PC-3 (cell line): ENCODE results near the gene AEN. TPM values are rescaled to one million over a fixed set of nuclear protein-coding genes. Genes with fewer than 3 reads are reported as not detected.
"Not testable (repeated sequence)": the region's sequence is repeated elsewhere in the genome, so short reads cannot be mapped to it uniquely, and the experiment has no call there.

ENCODE experiments used
- ATAC-seq: fragments of 200-7000 bp; cut with Tn5 transposase; 2 replicates; pipeline ENCODE4 v1.9.1; 2020; ENCODE audit warnings: mild to moderate bottlenecking, moderate library complexity
- BruUV-seq: library from RNA; stranded (reverse); fragments of 400-500 nt; replicated peaks from 2 replicates; lab custom pipeline; 2021; lab: Mats Ljungman, UMichigan
- CTCF ChIA-PET: fragments of 300-600 bp; sonication (Branson Sonifier 250); formaldehyde crosslinking; loops from one replicate; lab custom pipeline; 2022; ENCODE audit warnings: antibody characterized with exemption; lab: Charles Lee
- POLR2A ChIA-PET: fragments of 300-600 bp; sonication (Branson Sonifier 250); formaldehyde crosslinking; loops from one replicate; lab custom pipeline; 2022; ENCODE audit warnings: antibody characterized with exemption; ENCODE audit not compliant: unreplicated experiment; lab: Charles Lee
- DNase-seq: peaks from one replicate; pipeline ENCODE4 v3.0.0-alpha.2; 2015
- H2AFZ ChIP-seq: fragments of 300-600 bp; sonication (generic); 2 replicates; pipeline ENCODE4 v1.6.0; 2016; ENCODE audit warnings: antibody characterized with exemption, low read length
- H3F3A ChIP-seq: fragments of 300-600 bp; sonication (generic); one replicate; pipeline ENCODE4 v1.6.0; 2017; ENCODE audit warnings: antibody characterized with exemption, low read length, control low read depth, mild to moderate bottlenecking; ENCODE audit not compliant: unreplicated experiment
- H3K27ac ChIP-seq: fragments of 300-600 bp; sonication (generic); 2 replicates; pipeline ENCODE4 v1.5.1; 2016; ENCODE audit warnings: mild to moderate bottlenecking, low read length
- H3K27me3 ChIP-seq: fragments of 300-600 bp; sonication (generic); 2 replicates; pipeline ENCODE4 v1.6.1; 2016; ENCODE audit warnings: low read length, mixed read lengths
- H3K36me3 ChIP-seq: fragments of 300-600 bp; sonication (generic); 2 replicates; pipeline ENCODE4 v1.6.1; 2016; ENCODE audit warnings: low read depth, mixed run types, low read length, mixed read lengths
- H3K4me1 ChIP-seq: fragments of 300-600 bp; sonication (generic); 2 replicates; pipeline ENCODE4 v1.5.1; 2016; ENCODE audit warnings: low read length; ENCODE audit not compliant: insufficient read depth
- H3K4me2 ChIP-seq: fragments of 300-600 bp; sonication (generic); 2 replicates; pipeline ENCODE4 v1.6.0; 2016; ENCODE audit warnings: low read length
- H3K4me3 ChIP-seq: fragments of 300-600 bp; sonication (generic); 2 replicates; pipeline ENCODE4 v1.5.1; 2016; ENCODE audit warnings: mild to moderate bottlenecking, low read length, mixed read lengths
- H3K79me2 ChIP-seq: fragments of 300-600 bp; sonication (generic); 2 replicates; pipeline ENCODE4 v1.6.1; 2017; ENCODE audit warnings: low read length, mixed read lengths
- H3K9ac ChIP-seq: fragments of 300-600 bp; sonication (generic); 2 replicates; pipeline ENCODE4 v1.6.0; 2016; ENCODE audit warnings: mild to moderate bottlenecking, low read length
- H3K9me2 ChIP-seq: fragments of 300-600 bp; sonication (generic); replicated peaks from 2 replicates; pipeline ENCODE4 v1.6.1; 2016; ENCODE audit warnings: mixed run types, low read length, mixed read lengths
- H3K9me3 ChIP-seq: fragments of 300-600 bp; sonication (generic); 2 replicates; pipeline ENCODE4 v1.6.1; 2016; ENCODE audit warnings: low read length, mixed read lengths
- H4K20me1 ChIP-seq: fragments of 300-600 bp; sonication (generic); 2 replicates; pipeline ENCODE4 v1.6.1; 2016; ENCODE audit warnings: low read length, mixed read lengths
- CTCF ChIP-seq: fragments of 300-600 bp; sonication (generic); conservative IDR thresholded peaks from 2 replicates; pipeline ENCODE4 v1.5.1; 2017; ENCODE audit warnings: antibody characterized with exemption, low read depth, mild to moderate bottlenecking, low read length
- EZH2 ChIP-seq: fragments of 300-600 bp; sonication (generic); IDR thresholded peaks from one replicate; pipeline ENCODE4 v1.6.1; 2017; ENCODE audit warnings: antibody characterized with exemption, mild to moderate bottlenecking, low read length; ENCODE audit not compliant: unreplicated experiment
- EZH2phosphoT487 ChIP-seq: fragments of 300-600 bp; sonication (generic); IDR thresholded peaks from 2 replicates; pipeline ENCODE4 v1.6.1; 2018; ENCODE audit warnings: mild to moderate bottlenecking, antibody characterized with exemption, low read length, borderline replicate concordance
- intact Hi-C: fragments of 100-400 bp; cut with micrococcal nuclease; formaldehyde crosslinking; loops from 2 replicates; pipeline ENCODE4 v1.9.0; 2023
- total RNA-seq: library from RNA; depleted of rRNA; stranded (reverse); fragments of >200 nt; gene quantifications from 2 replicates; pipeline ENCODE4 v1.2.3, GENCODE V29; 2014

AEN gene
- total RNA-seq, 1 experiment from 2014 or later = 81.3 TPM

- no peak overlapping the region for H3K9ac ChIP-seq
- no peak overlapping the region for H3K4me2 ChIP-seq
- no peak for TF ChIP-seq EZH2phosphoT487
- TF ChIP-seq EZH2 = no peak
- TF ChIP-seq CTCF = no peak
- H2AFZ ChIP-seq = no peak overlapping the region
- peaks cover 59% of the 10 kb centered on the region for H3K36me3 ChIP-seq
- ChIA-PET CTCF (no interaction called here), POLR2A (no interaction called here)
- H3K27me3 ChIP-seq = no peaks in the 10 kb centered on the region
- DNase-seq = no peak
- no TSS peak for BruUV-seq
- peaks cover 54% of the 10 kb centered on the region for H3K79me2 ChIP-seq
- H4K20me1 ChIP-seq = 0 out of 2 replicates have a peak, but pooled peaks cover 15% of the 10 kb centered on the region
- no peaks in the 10 kb centered on the region for H3K9me2 ChIP-seq
- H3K27ac ChIP-seq = no peak overlapping the region
- peaks cover 56% of the 10 kb centered on the region for H3K4me1 ChIP-seq
- no peak overlapping the region for H3K4me3 ChIP-seq
- H3F3A ChIP-seq = no peaks in the 10 kb centered on the region
- no peak for ATAC-seq
- no peaks in the 10 kb centered on the region for H3K9me3 ChIP-seq
- intact Hi-C loops = no loop called here
Observed at GRCh38 chr15:88631464-88632028, 10.4 kb downstream of the AEN start.

GRCh38 chr15:88632797-88633196 is 11.7 kb downstream of the AEN start:
- BruUV-seq, H4K20me1 ChIP-seq, H2AFZ ChIP-seq, H3K9me3 ChIP-seq, H3K27me3 ChIP-seq, H3K4me2 ChIP-seq, H3K9me2 ChIP-seq, H3K9ac ChIP-seq, DNase-seq, CTCF ChIA-PET, H3F3A ChIP-seq, H3K27ac ChIP-seq, H3K4me3 ChIP-seq, intact Hi-C loops, POLR2A ChIA-PET, ATAC-seq: not testable (repeated sequence)
- Histone ChIP-seq H3K36me3 (peaks cover 46% of the 10 kb centered on the region), H3K79me2 (peaks cover 41% of the 10 kb centered on the region), H3K4me1 (peaks cover 58% of the 10 kb centered on the region)

GRCh38 chr15:88634449-88634848 is 13.3 kb downstream of the AEN start:
- Histone ChIP-seq H3K79me2 (peaks cover 28% of the 10 kb centered on the region), H2AFZ (no peak overlapping the region), H3K27me3 (no peaks in the 10 kb centered on the region), H3K9me3 (no peaks in the 10 kb centered on the region), H3K27ac (no peak overlapping the region), H3K4me1 (peaks cover 55% of the 10 kb centered on the region), H3K9ac (no peak overlapping the region), H3K9me2 (no peaks in the 10 kb centered on the region), H4K20me1 (no peaks in the 10 kb centered on the region), H3F3A (no peaks in the 10 kb centered on the region), H3K36me3 (peaks cover 30% of the 10 kb centered on the region), H3K4me2 (no peak overlapping the region), H3K4me3 (no peak overlapping the region)
- DNase-seq (no peak), ATAC-seq (no peak)
- BruUV-seq = no TSS peak
- TF ChIP-seq EZH2 (no peak), EZH2phosphoT487 (no peak), CTCF (no peak)
- intact Hi-C loops = no loop called here
- POLR2A ChIA-PET = no interaction called here
- CTCF ChIA-PET = no interaction called here
